Lung (tissue), 13 donors: ENCODE measurements around the gene FRMD5. TPM values are rescaled to one million over a fixed set of nuclear protein-coding genes. Genes with fewer than 3 reads are reported as not detected.

Experiments
- ATAC-seq: fragments of 200-7000 bp; cut with Tn5 transposase; one replicate; pipeline ENCODE4 v1.9.1; 2020; ENCODE audit warnings: moderate number of reproducible peaks; ENCODE audit not compliant: insufficient read depth, low FRiP score
- DNase-seq, 3 donors: peaks; one replicate each; pipeline ENCODE4 v3.0.0-alpha.2; 2013 to 2017
- H3K27ac ChIP-seq, 2 donors: one replicate each; pipeline ENCODE4 v1.5.1; 2013; ENCODE audit warnings: mild to moderate bottlenecking in 2 of 2, moderate library complexity in 2 of 2, control low read depth in 1 of 2, inconsistent platforms in 1 of 2, low read depth in 1 of 2, low read length in 1 of 2
- H3K27me3 ChIP-seq, 3 donors: one replicate each; pipeline ENCODE4 v1.5.1; 2013; ENCODE audit warnings: low read length in 2 of 3; ENCODE audit not compliant: control insufficient read depth in 3 of 3, insufficient read depth in 3 of 3
- H3K36me3 ChIP-seq, 4 donors: one replicate each; pipeline ENCODE4 v1.5.1; 2013; ENCODE audit warnings: low read length in 4 of 4, mild to moderate bottlenecking in 1 of 4, moderate library complexity in 1 of 4; ENCODE audit not compliant: control insufficient read depth in 4 of 4, insufficient read depth in 4 of 4
- H3K4me1 ChIP-seq, 5 donors: one replicate each; pipeline ENCODE4 v1.5.1; 2013; ENCODE audit warnings: low read length in 5 of 5, mild to moderate bottlenecking in 2 of 5, moderate library complexity in 1 of 5; ENCODE audit not compliant: control insufficient read depth in 5 of 5, insufficient read depth in 5 of 5
- H3K4me3 ChIP-seq: one replicate; pipeline ENCODE4 v1.5.1; 2013; ENCODE audit warnings: mild to moderate bottlenecking, control low read depth, moderate library complexity
- H3K9ac ChIP-seq, 2 donors: one replicate each; pipeline ENCODE4 v1.5.1; 2013; ENCODE audit warnings: low read length in 2 of 2, control low read depth in 1 of 2; ENCODE audit not compliant: insufficient read depth in 1 of 2
- H3K9me3 ChIP-seq, 4 donors: one replicate each; pipeline ENCODE4 v1.5.1; 2013; ENCODE audit warnings: low read length in 3 of 4, mild to moderate bottlenecking in 1 of 4, moderate library complexity in 1 of 4; ENCODE audit not compliant: control insufficient read depth in 4 of 4, insufficient read depth in 3 of 4
- CTCF ChIP-seq: IDR thresholded peaks from 2 replicates; pipeline ENCODE4 v1.5.1; 2012; ENCODE audit warnings: mild to moderate bottlenecking; ENCODE audit errors: control extremely low read depth, extremely low read depth
- WGBS, 2 donors: extraction: QIAGEN DNeasy Blood & Tissue Kit; methylation state at CpG; one replicate each; pipeline ENCODE4 v1.1.7; 2013; 5-methylcytosine and 5-hydroxymethylcytosine counted together
- polyA plus RNA-seq, 2 donors: library from polyadenylated mRNA; stranded (reverse); fragments of 200-250 nt; gene quantifications; one replicate each; pipeline ENCODE4 v1.2.1, GENCODE V29; 2013
- small RNA-seq: library from RNA; depleted of rRNA; stranded (forward); fragments of <200 nt; gene quantifications from one replicate; pipeline ENCODE3, GENCODE V24; 2014; ENCODE audit warnings: low replicate concordance
- total RNA-seq, 2 donors: library from RNA; depleted of rRNA in 1 of 2; stranded (reverse); fragments of >200 nt in 1 of 2; gene quantifications; one replicate each; pipeline ENCODE4 v1.2.1, GENCODE V29; 2014 to 2021
- donor health status: control.
- donor health status: control.
- donor health status: Bipolar disorder and iron deficiency.
- donor health status: healthy.
- donor health status: DM: yes; HTN: yes; CAD: no.

FRMD5 gene
- total and polyA plus RNA-seq, 4 donors = 0.10 to 1.1 (median 0.67) TPM

- H3K4me1 ChIP-seq = peaks cover 5 to 32% (median 8%) of the 10 kb centered on the region in 5 donors
Measured at GRCh38 chr15:43824302-43825246, 370.5 kb downstream of the FRMD5 start, which contains the start of gene MFAP1. Gene MFAP1, minus strand, starts transcription at chr15:43824690. Its CDS starts 121 bp downstream, at chr15:43824569.

GRCh38 chr15:43821505-43821904, 373.6 kb downstream of the FRMD5 start:
- DNase-seq (peak in 1 of 3 donors; percentile 9), ATAC-seq (no peak)
- Histone ChIP-seq H3K9ac (no peak overlapping the region), H3K4me3 (no peak overlapping the region), H3K36me3 (peaks cover 0 to 10% (median 7%) of the 10 kb centered on the region in 4 donors), H3K27me3 (no peaks in the 10 kb centered on the region), H3K27ac (no peak overlapping the region), H3K4me1 (peaks cover 3 to 17% (median 7%) of the 10 kb centered on the region in 5 donors), H3K9me3 (no peaks in the 10 kb centered on the region)
- 66 to 75% methylated on average over 3 of the region's 3 CpGs for WGBS, 2 donors
- no peak for TF ChIP-seq CTCF

More at GRCh38 chr15:43824302-43825246, 370.5 kb downstream of the FRMD5 start, which contains the start of gene MFAP1:
- Histone ChIP-seq H3K9me3 (no peaks in the 10 kb centered on the region), H3K27me3 (no peaks in the 10 kb centered on the region), H3K4me3 (peak within 1 kb of the TSS; percentile 89), H3K27ac (peak within 1 kb of the TSS; percentile 94 to 96), H3K36me3 (peaks cover 0 to 2% (median 0%) of the 10 kb centered on the region in 4 donors), H3K9ac (peak within 1 kb of the TSS; percentile 82 to 99)
- 8 to 9% methylated on average over 46 of the region's 46 CpGs for WGBS, 2 donors
- DNase-seq = peak; percentile 95 to 99 (median 98)
- ATAC-seq = peak; percentile 91
- no peak for TF ChIP-seq CTCF

Small RNA genes within 50 kb of the gene (small RNA-seq; reads per million reads assigned to genes)
- not detected for gene RF00019

Other genes with a start within 250 kb of the FRMD5 start
- gene GOLM2, start 93.4 kb upstream of the FRMD5 start, total RNA-seq = 100 to 1,000 TPM in 1 of 2 donors, 10 to 100 TPM in 1; 84.4 to 109 TPM
- gene GOLM2, start 93.4 kb upstream of the FRMD5 start, polyA plus RNA-seq = 10 to 100 TPM; 27.6 to 30.9 TPM
- 100 to 1,000 TPM in 1 of 2 donors, 10 to 100 TPM in 1; 29.1 to 119 TPM for gene CTDSPL2, start 232.4 kb upstream of the FRMD5 start, total RNA-seq
- 1 to 10 TPM; 5.5 to 8.9 TPM for gene CTDSPL2, start 232.4 kb upstream of the FRMD5 start, polyA plus RNA-seq